Progenitor cell of endocrine pancreas (in vitro differentiated cells): Measurements from ENCODE around the gene CCDC78. TPM values are rescaled to one million over a fixed set of nuclear protein-coding genes. Genes with fewer than 3 reads are reported as not detected.

ENCODE experiments used
- DNase-seq: peaks from one replicate; pipeline ENCODE4 v3.0.0; 2021; ENCODE audit warnings: low spot score; ENCODE audit not compliant: unreplicated experiment
- H3K27ac Mint-ChIP-seq: 2 replicates; pipeline ENCODE4 v1.8.0; 2021; ENCODE audit warnings: mild to moderate bottlenecking, moderate library complexity, mixed read lengths
- H3K27me3 Mint-ChIP-seq: 2 replicates; pipeline ENCODE4 v1.8.0; 2021; ENCODE audit warnings: mixed read lengths
- H3K36me3 Mint-ChIP-seq: 2 replicates; pipeline ENCODE4 v1.8.0; 2022; ENCODE audit warnings: mixed read lengths; ENCODE audit not compliant: insufficient read depth
- H3K4me1 Mint-ChIP-seq: 2 replicates; pipeline ENCODE4 v1.8.0; 2021; ENCODE audit warnings: low read depth, mixed read lengths
- H3K4me3 Mint-ChIP-seq: 2 replicates; pipeline ENCODE4 v1.8.0; 2021; ENCODE audit warnings: low read depth, mild to moderate bottlenecking, moderate library complexity, mixed read lengths
- H3K9me3 Mint-ChIP-seq: 2 replicates; pipeline ENCODE4 v1.8.0; 2021; ENCODE audit warnings: low read depth, mixed read lengths
- CTCF ChIP-seq: fragments of 200-600 bp; sonication (generic); IDR thresholded peaks from one replicate; pipeline ENCODE4 v1.5.0; 2021; ENCODE audit warnings: antibody characterized with exemption, mild to moderate bottlenecking; ENCODE audit not compliant: unreplicated experiment
- total RNA-seq: library from RNA; stranded (reverse); gene quantifications from 2 replicates; pipeline ENCODE4 v1.2.1, GENCODE V29; 2021

Gene CCDC78
- total RNA-seq, 1 donor from 2014 or later = 3.2 TPM

- H3K36me3 Mint-ChIP-seq = no peaks in the 10 kb centered on the region
- DNase-seq = no peak
- peaks cover 3% of the 10 kb centered on the region for H3K4me1 Mint-ChIP-seq
- H3K4me3 Mint-ChIP-seq = no peak overlapping the region
- H3K9me3 Mint-ChIP-seq = no peaks in the 10 kb centered on the region
- no peak for TF ChIP-seq CTCF
- H3K27ac Mint-ChIP-seq = no peak overlapping the region
- H3K27me3 Mint-ChIP-seq = peaks cover 5% of the 10 kb centered on the region
Measured at GRCh38 chr16:762595-763268, 36.5 kb upstream of the CCDC78 start.

- DNase-seq = no peak
- TF ChIP-seq CTCF = no peak
- peaks cover 8% of the 10 kb centered on the region for H3K27me3 Mint-ChIP-seq
- H3K4me1 Mint-ChIP-seq = peaks cover 3% of the 10 kb centered on the region
- no peaks in the 10 kb centered on the region for H3K36me3 Mint-ChIP-seq
- no peak overlapping the region for H3K4me3 Mint-ChIP-seq
- no peaks in the 10 kb centered on the region for H3K9me3 Mint-ChIP-seq
- H3K27ac Mint-ChIP-seq = no peak overlapping the region
Measured at GRCh38 chr16:761625-762513, 35.6 kb upstream of the CCDC78 start.

GRCh38 chr16:760545-761343 lies 34.5 kb upstream of the CCDC78 start, which contains the start of gene MSLN:
Gene MSLN, plus strand, starts transcription at chr16:760734. Its CDS starts 1,947 bp downstream, at chr16:762681.
- Mint-ChIP-seq H3K36me3 (no peaks in the 10 kb centered on the region), H3K9me3 (peaks cover 4% of the 10 kb centered on the region), H3K27ac (peak within 1 kb of the TSS; percentile 53), H3K27me3 (peaks cover 13% of the 10 kb centered on the region), H3K4me1 (peaks cover 3% of the 10 kb centered on the region), H3K4me3 (no peak within 1 kb of the TSS)
- no peak for DNase-seq
- no peak for TF ChIP-seq CTCF

- H3K27ac Mint-ChIP-seq = no peak overlapping the region
- no peak for TF ChIP-seq CTCF
- H3K9me3 Mint-ChIP-seq = peaks cover 4% of the 10 kb centered on the region
- H3K4me3 Mint-ChIP-seq = no peak overlapping the region
- no peak for DNase-seq
- peaks cover 13% of the 10 kb centered on the region for H3K27me3 Mint-ChIP-seq
- H3K36me3 Mint-ChIP-seq = no peaks in the 10 kb centered on the region
- H3K4me1 Mint-ChIP-seq = peaks cover 3% of the 10 kb centered on the region
Measured at GRCh38 chr16:760065-760464, 33.8 kb upstream of the CCDC78 start.
